Measurements from ENCODE around the gene HK1.

Gene HK1

GRCh38 chr10:69409968-69410367 lies 131.7 kb downstream of the HK1 start:
- no peak overlapping the region for H3K4me3 ChIP-seq (ENCODE audit: low read length)
- peaks cover 33% of the 10 kb centered on the region for H3K4me1 ChIP-seq (ENCODE audit: control insufficient read depth, insufficient read depth, low read length)
- H3K27ac ChIP-seq (ENCODE audit: low read depth, low read length): peak overlapping the region; percentile 74
- peaks cover 6% of the 10 kb centered on the region for H3K36me3 ChIP-seq (ENCODE audit: control insufficient read depth, insufficient read depth, low read length)
- H3K27me3 ChIP-seq (ENCODE audit: control insufficient read depth, insufficient read depth, low read length): no peaks in the 10 kb centered on the region
- no peak overlapping the region for H3K9ac ChIP-seq (ENCODE audit: low read length)

- Histone ChIP-seq H3K4me3 (ENCODE audit: low read length) (no peak overlapping the region), H3K36me3 (ENCODE audit: control insufficient read depth, insufficient read depth, low read length) (peaks cover 4% of the 10 kb centered on the region), H3K27me3 (ENCODE audit: control insufficient read depth, insufficient read depth, low read length) (no peaks in the 10 kb centered on the region), H3K9ac (ENCODE audit: low read length) (no peak overlapping the region), H3K4me1 (ENCODE audit: control insufficient read depth, insufficient read depth, low read length) (peaks cover 33% of the 10 kb centered on the region), H3K27ac (ENCODE audit: low read depth, low read length) (peak overlapping the region; percentile 95)
These were observed 132.2 kb downstream of the HK1 start for GRCh38 chr10:69410487-69410886.

- Histone ChIP-seq H3K27ac (ENCODE audit: low read depth, low read length) (peak overlapping the region; percentile 95), H3K36me3 (ENCODE audit: control insufficient read depth, insufficient read depth, low read length) (no peaks in the 10 kb centered on the region), H3K9ac (ENCODE audit: low read length) (no peak overlapping the region), H3K4me3 (ENCODE audit: low read length) (peak overlapping the region; percentile 5), H3K27me3 (ENCODE audit: control insufficient read depth, insufficient read depth, low read length) (no peaks in the 10 kb centered on the region), H3K4me1 (ENCODE audit: control insufficient read depth, insufficient read depth, low read length) (peaks cover 33% of the 10 kb centered on the region)
These were observed 133.2 kb downstream of the HK1 start for GRCh38 chr10:69411476-69411875.

GRCh38 chr10:69412232-69412790 lies 134.0 kb downstream of the HK1 start:
- Histone ChIP-seq H3K4me1 (ENCODE audit: control insufficient read depth, insufficient read depth, low read length) (peaks cover 36% of the 10 kb centered on the region), H3K36me3 (ENCODE audit: control insufficient read depth, insufficient read depth, low read length) (no peaks in the 10 kb centered on the region), H3K9ac (ENCODE audit: low read length) (peak overlapping the region; percentile 36), H3K27me3 (ENCODE audit: control insufficient read depth, insufficient read depth, low read length) (no peaks in the 10 kb centered on the region), H3K27ac (ENCODE audit: low read depth, low read length) (peak overlapping the region; percentile 95), H3K4me3 (ENCODE audit: low read length) (no peak overlapping the region)

GRCh38 chr10:69413221-69413865 lies 135.0 kb downstream of the HK1 start:
- H3K27ac ChIP-seq (ENCODE audit: low read depth, low read length): peak overlapping the region; percentile 95
- H3K4me3 ChIP-seq (ENCODE audit: low read length): peak overlapping the region; percentile 75

GRCh38 chr10:69414036-69415018 lies 136.0 kb downstream of the HK1 start:
- H3K27ac ChIP-seq (ENCODE audit: low read depth, low read length): peak overlapping the region; percentile 95
- no peaks in the 10 kb centered on the region for H3K36me3 ChIP-seq (ENCODE audit: control insufficient read depth, insufficient read depth, low read length)
- H3K27me3 ChIP-seq (ENCODE audit: control insufficient read depth, insufficient read depth, low read length): no peaks in the 10 kb centered on the region
- peaks cover 32% of the 10 kb centered on the region for H3K4me1 ChIP-seq (ENCODE audit: control insufficient read depth, insufficient read depth, low read length)
- peak overlapping the region; percentile 53 for H3K9ac ChIP-seq (ENCODE audit: low read length)
- H3K4me3 ChIP-seq (ENCODE audit: low read length): peak overlapping the region; percentile 75

More at GRCh38 chr10:69413221-69413865, 135.0 kb downstream of the HK1 start:
- H3K9ac ChIP-seq (ENCODE audit: low read length): no peak overlapping the region
- no peaks in the 10 kb centered on the region for H3K36me3 ChIP-seq (ENCODE audit: control insufficient read depth, insufficient read depth, low read length)
- no peaks in the 10 kb centered on the region for H3K27me3 ChIP-seq (ENCODE audit: control insufficient read depth, insufficient read depth, low read length)
- H3K4me1 ChIP-seq (ENCODE audit: control insufficient read depth, insufficient read depth, low read length): peaks cover 35% of the 10 kb centered on the region

- Histone ChIP-seq H3K27me3 (ENCODE audit: control insufficient read depth, insufficient read depth, low read length) (no peaks in the 10 kb centered on the region), H3K36me3 (ENCODE audit: control insufficient read depth, insufficient read depth, low read length) (no peaks in the 10 kb centered on the region), H3K27ac (ENCODE audit: low read depth, low read length) (peak overlapping the region; percentile 95), H3K4me1 (ENCODE audit: control insufficient read depth, insufficient read depth, low read length) (peaks cover 32% of the 10 kb centered on the region), H3K9ac (ENCODE audit: low read length) (peak overlapping the region; percentile 53), H3K4me3 (ENCODE audit: low read length) (peak overlapping the region; percentile 75)
These were observed 136.8 kb downstream of the HK1 start for GRCh38 chr10:69415049-69415448.

- H3K9ac ChIP-seq (ENCODE audit: low read length): peak overlapping the region; percentile 69
- peak overlapping the region; percentile 75 for H3K4me3 ChIP-seq (ENCODE audit: low read length)
- H3K27ac ChIP-seq (ENCODE audit: low read depth, low read length): peak overlapping the region; percentile 95
- no peaks in the 10 kb centered on the region for H3K36me3 ChIP-seq (ENCODE audit: control insufficient read depth, insufficient read depth, low read length)
- H3K27me3 ChIP-seq (ENCODE audit: control insufficient read depth, insufficient read depth, low read length): no peaks in the 10 kb centered on the region
- peaks cover 29% of the 10 kb centered on the region for H3K4me1 ChIP-seq (ENCODE audit: control insufficient read depth, insufficient read depth, low read length)
These were observed 137.7 kb downstream of the HK1 start for GRCh38 chr10:69415951-69416350.

GRCh38 chr10:69416695-69417094 lies 138.4 kb downstream of the HK1 start, which contains the start of gene TACR2:
Gene TACR2 (minus strand): TSS chr10:69416918. CDS start chr10:69416323, 595 bp downstream.
- Histone ChIP-seq H3K36me3 (ENCODE audit: control insufficient read depth, insufficient read depth, low read length) (no peaks in the 10 kb centered on the region), H3K4me3 (ENCODE audit: low read length) (peak within 1 kb of the TSS; percentile 75), H3K4me1 (ENCODE audit: control insufficient read depth, insufficient read depth, low read length) (peaks cover 24% of the 10 kb centered on the region), H3K9ac (ENCODE audit: low read length) (peak within 1 kb of the TSS; percentile 69), H3K27ac (ENCODE audit: low read depth, low read length) (peak within 1 kb of the TSS; percentile 95), H3K27me3 (ENCODE audit: control insufficient read depth, insufficient read depth, low read length) (no peaks in the 10 kb centered on the region)

GRCh38 chr10:69417542-69417941 lies 139.2 kb downstream of the HK1 start:
- Histone ChIP-seq H3K9ac (ENCODE audit: low read length) (peak overlapping the region; percentile 4), H3K36me3 (ENCODE audit: control insufficient read depth, insufficient read depth, low read length) (no peaks in the 10 kb centered on the region), H3K27ac (ENCODE audit: low read depth, low read length) (peak overlapping the region; percentile 95), H3K4me3 (ENCODE audit: low read length) (peak overlapping the region; percentile 11), H3K27me3 (ENCODE audit: control insufficient read depth, insufficient read depth, low read length) (no peaks in the 10 kb centered on the region), H3K4me1 (ENCODE audit: control insufficient read depth, insufficient read depth, low read length) (peaks cover 23% of the 10 kb centered on the region)

GRCh38 chr10:69418052-69418752 lies 139.9 kb downstream of the HK1 start:
- H3K4me3 ChIP-seq (ENCODE audit: low read length): peak overlapping the region; percentile 11
- peak overlapping the region; percentile 95 for H3K27ac ChIP-seq (ENCODE audit: low read depth, low read length)
- peaks cover 24% of the 10 kb centered on the region for H3K4me1 ChIP-seq (ENCODE audit: control insufficient read depth, insufficient read depth, low read length)
- no peaks in the 10 kb centered on the region for H3K36me3 ChIP-seq (ENCODE audit: control insufficient read depth, insufficient read depth, low read length)
- no peak overlapping the region for H3K9ac ChIP-seq (ENCODE audit: low read length)
- H3K27me3 ChIP-seq (ENCODE audit: control insufficient read depth, insufficient read depth, low read length): no peaks in the 10 kb centered on the region
